GM18505 (cell line): ENCODE data around the gene FBXL4.
"Not testable (repeated sequence)": the region's sequence is repeated elsewhere in the genome, so short reads cannot be mapped to it uniquely, and the experiment has no call there.

Source experiments
- ATAC-seq: cut with Tn5 transposase; IDR thresholded peaks from one replicate; pipeline ENCODE4 v1.9.1; 2021; ENCODE audit not compliant: unreplicated experiment
- POLR2A ChIP-seq: IDR thresholded peaks from 4 replicates; pipeline ENCODE4 v1.6.1; 2011; ENCODE audit warnings: borderline replicate concordance; ENCODE audit not compliant: insufficient read depth, insufficient read length; ENCODE audit errors: extremely low read depth

The FBXL4 gene

DNA sequence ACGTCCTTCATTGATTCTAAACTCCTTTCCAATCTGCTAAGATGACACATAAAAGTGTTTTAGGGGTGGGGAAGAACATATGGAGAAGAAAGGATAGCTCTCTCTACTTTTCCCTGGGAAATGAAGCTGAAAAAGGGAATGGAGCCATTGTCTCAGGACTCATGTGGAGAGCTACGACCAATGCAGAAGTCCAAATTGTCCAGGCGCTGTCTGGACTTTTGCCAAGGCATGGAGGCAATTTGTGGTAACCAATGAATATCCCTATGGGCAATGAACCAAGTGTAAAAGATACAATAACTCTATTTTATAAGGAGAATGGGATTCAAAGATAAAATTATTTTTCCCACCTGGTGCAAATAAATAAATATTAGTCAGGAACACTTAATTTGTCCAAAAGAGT, 16.1 kb downstream of the FBXL4 start:
- TF ChIP-seq POLR2A, result no peak
- ATAC-seq, result no peak

- TF ChIP-seq POLR2A, result no peak
Observed at GRCh38 chr6:98929498-98930060, 18.2 kb downstream of the FBXL4 start.

GRCh38 chr6:98928688-98929087, 19.1 kb downstream of the FBXL4 start:
- TF ChIP-seq POLR2A, result no peak
- no peak for ATAC-seq

More at GRCh38 chr6:98929498-98930060, 18.2 kb downstream of the FBXL4 start:
- ATAC-seq, result no peak

GRCh38 chr6:98927534-98927933, 20.2 kb downstream of the FBXL4 start:
- ATAC-seq, result no peak
- TF ChIP-seq POLR2A, result no peak

GRCh38 chr6:98925831-98926230, 21.9 kb downstream of the FBXL4 start:
- TF ChIP-seq POLR2A, result no peak
- no peak for ATAC-seq

DNA sequence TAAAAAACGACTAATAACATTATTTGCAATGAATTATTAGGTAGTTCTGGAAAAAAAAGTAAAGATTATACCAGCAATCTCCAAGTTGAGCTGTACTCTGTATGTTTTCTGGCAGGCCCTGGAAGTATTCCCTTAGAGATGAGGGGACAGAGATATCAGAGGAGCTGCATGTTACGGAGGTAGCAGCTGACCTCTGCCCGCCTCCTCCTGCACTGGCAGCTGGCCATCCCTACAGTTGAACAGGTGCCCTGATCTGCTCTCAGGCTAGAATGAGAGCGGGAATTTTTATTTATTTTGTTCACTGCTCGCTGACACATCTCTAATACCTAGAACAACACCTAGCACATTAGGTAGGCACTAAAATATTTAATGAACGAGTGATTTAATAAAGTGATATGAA, 23.1 kb downstream of the FBXL4 start:
- TF ChIP-seq POLR2A, result no peak
- ATAC-seq, result no peak

GRCh38 chr6:98920904-98921431, 26.8 kb downstream of the FBXL4 start:
- ATAC-seq, result peak; percentile 86

GRCh38 chr6:98910946-98911345, 36.8 kb downstream of the FBXL4 start:
- not testable (repeated sequence) for ATAC-seq

More at GRCh38 chr6:98920904-98921431, 26.8 kb downstream of the FBXL4 start:
- TF ChIP-seq POLR2A, result no peak

DNA sequence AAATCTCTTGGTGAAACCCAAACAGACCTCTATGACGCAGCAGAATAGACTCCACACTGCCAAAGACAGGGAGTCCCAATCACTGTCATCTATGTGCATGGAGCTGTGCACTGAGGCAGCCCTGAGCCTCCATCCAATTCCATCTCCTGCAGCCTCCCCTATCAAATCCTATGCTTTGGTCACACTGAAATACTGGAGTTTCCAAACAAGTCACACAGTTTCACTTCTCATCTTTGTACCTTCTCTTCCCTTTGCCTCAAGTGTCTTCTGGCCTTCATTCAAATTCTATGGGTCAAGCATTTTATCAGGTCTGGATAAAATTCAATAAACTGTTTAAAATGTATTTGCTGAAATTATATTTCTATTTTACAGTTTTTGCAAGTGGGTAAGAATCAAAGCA, 38.5 kb downstream of the FBXL4 start:
- no peak for TF ChIP-seq POLR2A
- ATAC-seq, result no peak

GRCh38 chr6:98906342-98906741, 41.4 kb downstream of the FBXL4 start:
- not testable (repeated sequence) for ATAC-seq

DNA sequence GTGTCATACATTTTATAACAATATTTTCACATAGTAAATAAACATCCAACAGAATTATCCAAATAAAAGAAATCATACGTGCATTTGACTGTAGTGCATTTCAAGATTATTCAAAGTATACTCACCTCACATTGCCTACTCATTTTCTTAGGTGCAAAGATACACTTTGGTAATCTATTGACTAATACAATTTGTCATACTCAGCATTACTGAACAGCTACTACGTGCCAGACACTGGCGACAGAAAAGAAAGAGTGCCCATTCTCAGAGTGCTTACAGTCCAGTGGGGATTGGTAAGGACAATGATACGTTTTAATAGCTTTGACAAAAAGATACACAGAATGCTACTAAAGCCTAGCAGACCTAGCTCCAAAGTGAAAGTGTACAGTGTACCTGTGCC, 42.0 kb downstream of the FBXL4 start:
- TF ChIP-seq POLR2A, result no peak
- no peak for ATAC-seq

- TF ChIP-seq POLR2A, result no peak
- ATAC-seq, result no peak
Observed at GRCh38 chr6:98904096-98904495, 43.6 kb downstream of the FBXL4 start.

DNA sequence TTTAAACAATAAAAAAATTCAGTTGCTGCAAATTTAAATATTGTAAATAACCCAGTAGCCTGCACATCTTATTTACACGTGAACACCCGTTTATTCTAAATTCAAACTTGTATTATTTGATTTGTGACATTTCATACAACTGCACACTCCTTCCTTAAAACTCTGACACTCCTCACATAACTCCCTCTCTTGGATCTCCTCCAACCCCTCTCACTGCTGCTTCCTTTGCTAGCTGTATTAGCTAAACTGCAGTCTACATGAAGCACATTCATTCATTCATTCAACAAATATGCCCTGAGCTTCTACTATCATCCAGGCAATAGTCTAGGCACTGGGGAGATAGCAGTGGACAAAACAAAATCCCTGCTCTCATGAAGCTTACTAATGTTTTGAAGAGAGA, 47.0 kb downstream of the FBXL4 start:
- ATAC-seq, result no peak
- TF ChIP-seq POLR2A, result no peak

DNA sequence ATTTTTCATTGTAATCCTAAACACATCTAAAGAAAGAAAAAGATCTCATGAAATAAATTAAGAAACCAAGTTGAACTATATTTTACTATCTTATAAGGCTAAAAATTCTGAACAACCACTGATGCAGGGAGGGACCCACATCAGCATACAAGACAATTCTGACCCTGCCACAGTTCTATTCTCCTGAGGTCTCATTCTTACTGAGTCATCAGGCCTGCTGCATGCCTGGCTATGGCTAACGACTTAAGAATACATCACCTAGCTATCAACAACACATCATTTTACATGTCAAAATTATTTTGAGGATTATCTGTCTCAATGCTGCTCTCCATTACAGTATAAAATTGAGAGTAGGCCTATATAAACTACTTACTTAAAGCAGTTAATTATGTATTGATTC, 52.9 kb downstream of the FBXL4 start:
- no peak for ATAC-seq
- TF ChIP-seq POLR2A, result no peak

- TF ChIP-seq POLR2A, result no peak
- ATAC-seq, result no peak
Observed at GRCh38 chr6:98887650-98888049, 60.1 kb downstream of the FBXL4 start.

GRCh38 chr6:98885330-98885729, 62.4 kb downstream of the FBXL4 start:
- no peak for TF ChIP-seq POLR2A
- no peak for ATAC-seq

DNA sequence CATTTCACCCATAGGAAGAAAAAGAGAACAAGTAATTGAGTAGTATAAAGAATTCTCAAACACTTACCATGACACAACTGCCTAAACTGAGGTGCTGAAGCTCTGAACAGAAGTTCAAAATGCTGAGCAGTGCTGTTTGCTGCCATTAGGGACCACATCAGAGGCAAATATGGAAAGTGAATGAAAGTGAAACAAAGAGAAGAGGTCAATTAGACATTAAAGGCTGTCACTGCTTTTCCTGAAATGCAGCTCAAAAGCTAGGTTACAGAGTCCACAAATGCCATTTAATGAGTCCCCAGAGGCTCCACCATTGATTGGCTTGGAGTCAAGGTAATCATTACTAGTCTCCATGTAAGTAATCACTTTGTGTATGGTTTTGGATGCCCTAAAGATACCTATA, 67.3 kb downstream of the FBXL4 start:
- peak; percentile 93 for ATAC-seq
- no peak for TF ChIP-seq POLR2A
